ENCODE results near the gene DLX3.

- TF ChIP-seq CTCF (IDR thresholded peaks at IDR 0.05; ENCODE audit: insufficient read depth, low read length, poor library complexity, severe bottlenecking) (no peak), EZH2phosphoT487 (conservative IDR thresholded peaks at IDR 0.05; ENCODE audit: low read length) (no peak)
Observed at GRCh38 chr17:49975531-49975930, 19.5 kb downstream of the DLX3 start.

All from SU-DHL-6 (cell line).